ENCODE measurements around the gene EHMT1. TPM values are rescaled to one million over a fixed set of nuclear protein-coding genes. Genes with fewer than 3 reads are reported as not detected.

EHMT1 gene
- polyA plus RNA-seq, 1 of the 3 experiments (the other 2 are of a cell fraction) = 39.5 TPM

DNA sequence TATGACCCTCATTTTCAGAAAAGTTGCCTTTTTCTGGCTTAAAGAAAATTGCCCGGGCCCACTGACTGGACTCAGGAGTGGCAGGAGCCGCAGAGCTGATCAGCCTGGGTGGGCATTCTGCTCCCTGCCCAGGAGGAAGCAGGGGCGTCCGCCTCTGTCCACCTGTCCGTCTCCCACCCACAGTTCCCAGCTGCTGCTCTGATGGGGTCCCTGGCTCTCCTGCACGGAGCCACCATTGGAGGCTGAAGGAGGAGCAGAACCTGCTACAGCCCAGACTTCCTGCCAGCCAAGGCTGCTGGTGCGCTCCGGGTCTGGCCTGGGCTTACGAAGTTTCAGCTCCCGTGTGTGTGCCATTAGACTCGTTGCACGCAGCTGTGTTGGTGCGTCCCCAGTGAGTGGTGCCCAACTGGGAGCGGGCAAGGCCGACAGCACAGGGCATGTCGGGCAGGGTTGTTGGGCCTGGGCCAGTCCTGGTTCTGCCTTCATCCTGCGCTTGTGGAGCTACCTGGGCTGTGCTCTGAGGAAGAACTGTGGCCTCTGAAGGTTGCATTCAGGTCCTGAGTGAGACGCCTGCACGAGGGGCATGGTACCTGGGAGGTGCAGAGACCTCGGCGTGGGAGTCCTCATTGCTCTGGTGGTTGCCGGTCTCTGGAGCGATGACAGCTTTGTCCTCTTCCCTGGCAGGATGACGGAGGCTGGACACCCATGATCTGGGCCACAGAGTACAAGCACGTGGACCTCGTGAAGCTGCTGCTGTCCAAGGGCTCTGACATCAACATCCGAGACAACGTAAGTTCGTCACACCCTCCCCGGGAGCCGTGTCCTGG lies 181.6 kb downstream of the EHMT1 start:
- CTCF ChIA-PET = interaction anchor here (0.5 to 1.1 kb wide), 2 partner anchors 11 to 31 kb away, joined by 3 read pairs; no protein-coding TSS in a partner anchor
- Histone ChIP-seq H3K79me2 (ENCODE audit: insufficient read depth) (no peaks in the 10 kb centered on the region), H3K27me3 (ENCODE audit: insufficient read depth) (no peaks in the 10 kb centered on the region), H3K4me1 (ENCODE audit: control insufficient read depth in 1 of 2, insufficient read depth in 2 of 2, low read depth in 1 of 2, low read length in 1 of 2) (no peaks in the 10 kb centered on the region), H3K4me2 (no peak overlapping the region), H2AFZ (ENCODE audit: low read depth) (no peak overlapping the region), H3K9me3 (no peaks in the 10 kb centered on the region), H4K20me1 (ENCODE audit: insufficient read depth) (no peaks in the 10 kb centered on the region), H3K27ac (ENCODE audit: low read depth in 2 of 2, low read length in 1 of 2) (no peak overlapping the region), H3K9me2 (no peaks in the 10 kb centered on the region), H3K9ac (no peak overlapping the region), H3F3A (replicated peaks; ENCODE audit: insufficient read depth) (peaks cover 8% of the 10 kb centered on the region), H3K4me3 (ENCODE audit: low read depth in 2 of 2, low read length in 1 of 2) (no peak overlapping the region), H3K36me3 (replicated peaks in 1 of 2; ENCODE audit: control insufficient read depth in 1 of 2, insufficient read depth in 2 of 2, low read length in 1 of 2) (peaks cover 21 to 60% of the 10 kb centered on the region in 2 experiments)
- no peak for DNase-seq
- POLR2A ChIA-PET = no interaction called here
- 88% methylated on average over 14 of the region's 31 CpGs for WGBS (ENCODE audit: low lambda C conversion rate)
- no peak for TF ChIP-seq TCF12 (IDR thresholded peaks at IDR 0.05)
- no peak for TF ChIP-seq GATA2 (CRISPR knock-in tag; IDR thresholded peaks at IDR 0.05)
- no peak for TF ChIP-seq YY1 (IDR thresholded peaks at IDR 0.05; ENCODE audit: low read depth)
- no peak for TF ChIP-seq RXRA (IDR thresholded peaks at IDR 0.05; ENCODE audit: borderline replicate concordance, low read depth)
- TF ChIP-seq, protein P1, sequence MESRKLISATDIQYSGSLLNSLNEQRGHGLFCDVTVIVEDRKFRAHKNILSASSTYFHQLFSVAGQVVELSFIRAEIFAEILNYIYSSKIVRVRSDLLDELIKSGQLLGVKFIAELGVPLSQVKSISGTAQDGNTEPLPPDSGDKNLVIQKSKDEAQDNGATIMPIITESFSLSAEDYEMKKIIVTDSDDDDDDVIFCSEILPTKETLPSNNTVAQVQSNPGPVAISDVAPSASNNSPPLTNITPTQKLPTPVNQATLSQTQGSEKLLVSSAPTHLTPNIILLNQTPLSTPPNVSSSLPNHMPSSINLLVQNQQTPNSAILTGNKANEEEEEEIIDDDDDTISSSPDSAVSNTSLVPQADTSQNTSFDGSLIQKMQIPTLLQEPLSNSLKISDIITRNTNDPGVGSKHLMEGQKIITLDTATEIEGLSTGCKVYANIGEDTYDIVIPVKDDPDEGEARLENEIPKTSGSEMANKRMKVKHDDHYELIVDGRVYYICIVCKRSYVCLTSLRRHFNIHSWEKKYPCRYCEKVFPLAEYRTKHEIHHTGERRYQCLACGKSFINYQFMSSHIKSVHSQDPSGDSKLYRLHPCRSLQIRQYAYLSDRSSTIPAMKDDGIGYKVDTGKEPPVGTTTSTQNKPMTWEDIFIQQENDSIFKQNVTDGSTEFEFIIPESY (IDR thresholded peaks at IDR 0.05; ENCODE audit: borderline replicate concordance, low read depth) = no peak
- TF ChIP-seq, protein P2, sequence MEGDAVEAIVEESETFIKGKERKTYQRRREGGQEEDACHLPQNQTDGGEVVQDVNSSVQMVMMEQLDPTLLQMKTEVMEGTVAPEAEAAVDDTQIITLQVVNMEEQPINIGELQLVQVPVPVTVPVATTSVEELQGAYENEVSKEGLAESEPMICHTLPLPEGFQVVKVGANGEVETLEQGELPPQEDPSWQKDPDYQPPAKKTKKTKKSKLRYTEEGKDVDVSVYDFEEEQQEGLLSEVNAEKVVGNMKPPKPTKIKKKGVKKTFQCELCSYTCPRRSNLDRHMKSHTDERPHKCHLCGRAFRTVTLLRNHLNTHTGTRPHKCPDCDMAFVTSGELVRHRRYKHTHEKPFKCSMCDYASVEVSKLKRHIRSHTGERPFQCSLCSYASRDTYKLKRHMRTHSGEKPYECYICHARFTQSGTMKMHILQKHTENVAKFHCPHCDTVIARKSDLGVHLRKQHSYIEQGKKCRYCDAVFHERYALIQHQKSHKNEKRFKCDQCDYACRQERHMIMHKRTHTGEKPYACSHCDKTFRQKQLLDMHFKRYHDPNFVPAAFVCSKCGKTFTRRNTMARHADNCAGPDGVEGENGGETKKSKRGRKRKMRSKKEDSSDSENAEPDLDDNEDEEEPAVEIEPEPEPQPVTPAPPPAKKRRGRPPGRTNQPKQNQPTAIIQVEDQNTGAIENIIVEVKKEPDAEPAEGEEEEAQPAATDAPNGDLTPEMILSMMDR (IDR thresholded peaks at IDR 0.05) = no peak
- no peak for TF ChIP-seq CHD2 (IDR thresholded peaks at IDR 0.05; ENCODE audit: low read length, partially characterized antibody)
- TF ChIP-seq ELF1 (IDR thresholded peaks at IDR 0.05) = no peak
- no peak for TF ChIP-seq EP300 (IDR thresholded peaks at IDR 0.05; ENCODE audit: borderline replicate concordance in 1 of 2, low read depth in 1 of 2, low read length in 1 of 2)
- TF ChIP-seq RFX5 (IDR thresholded peaks at IDR 0.05; ENCODE audit: low read length) = no peak
- no peak for TF ChIP-seq FOSL2 (IDR thresholded peaks at IDR 0.05; ENCODE audit: borderline replicate concordance, low read depth)

DNA sequence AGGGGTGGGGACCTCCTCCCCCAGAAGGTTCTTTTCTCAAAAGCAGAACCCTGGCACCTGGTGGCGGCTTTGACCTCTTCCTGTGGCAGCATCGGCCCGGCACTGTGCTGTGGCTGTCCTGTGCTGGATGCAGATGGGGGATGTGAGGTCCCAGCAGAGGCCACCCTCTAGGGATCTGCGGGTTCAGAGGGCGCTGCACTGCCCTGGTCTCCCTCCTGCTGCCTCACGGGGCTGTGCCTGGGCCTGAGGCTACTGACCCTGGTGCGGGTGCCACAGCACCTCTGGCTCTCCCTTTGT lies 182.2 kb downstream of the EHMT1 start:
- no peak for DNase-seq
- CTCF ChIA-PET = interaction anchor here (0.5 kb wide), 1 partner anchor 31 kb away, joined by 3 read pairs; no protein-coding TSS in a partner anchor
- POLR2A ChIA-PET = no interaction called here
- H3K27me3 ChIP-seq (ENCODE audit: insufficient read depth) = no peaks in the 10 kb centered on the region
- no peaks in the 10 kb centered on the region for H3K9me3 ChIP-seq
- H3K27ac ChIP-seq (ENCODE audit: low read depth in 2 of 2, low read length in 1 of 2) = no peak overlapping the region
- H3K4me3 ChIP-seq (ENCODE audit: low read depth in 2 of 2, low read length in 1 of 2) = no peak overlapping the region
- no peaks in the 10 kb centered on the region for H3K79me2 ChIP-seq (ENCODE audit: insufficient read depth)
- TF ChIP-seq, protein P1 (IDR thresholded peaks at IDR 0.05; ENCODE audit: borderline replicate concordance, low read depth) = no peak
- no peak for TF ChIP-seq GABPA (IDR thresholded peaks at IDR 0.05; ENCODE audit: low read depth)
- peaks cover 5% of the 10 kb centered on the region for H3F3A ChIP-seq (replicated peaks; ENCODE audit: insufficient read depth)
- no peaks in the 10 kb centered on the region for H3K4me1 ChIP-seq (ENCODE audit: control insufficient read depth in 1 of 2, insufficient read depth in 2 of 2, low read depth in 1 of 2, low read length in 1 of 2)
- H3K9me2 ChIP-seq = no peaks in the 10 kb centered on the region
- H3K9ac ChIP-seq = no peak overlapping the region
- H2AFZ ChIP-seq (ENCODE audit: low read depth) = no peak overlapping the region
- 67% methylated on average over 1 of the region's 7 CpGs for WGBS (ENCODE audit: low lambda C conversion rate)
- no peaks in the 10 kb centered on the region for H4K20me1 ChIP-seq (ENCODE audit: insufficient read depth)
- peaks cover 15 to 54% of the 10 kb centered on the region in 2 experiments for H3K36me3 ChIP-seq (replicated peaks in 1 of 2; ENCODE audit: control insufficient read depth in 1 of 2, insufficient read depth in 2 of 2, low read length in 1 of 2)
- no peak overlapping the region for H3K4me2 ChIP-seq
